Esophagus muscularis mucosa (tissue), 3 donors: ENCODE data around the gene MPP3.

Experiments used
- CTCF ChIP-seq, 3 experiments: fragments of 200-600 bp in 2 of 3; fragments of 450-650 bp in 1 of 3; sonication (generic) in 2 of 3; IDR thresholded peaks; one replicate each; pipeline ENCODE4 v1.5.1; 2017 to 2019; ENCODE audit warnings: antibody characterized with exemption in 3 of 3, mild to moderate bottlenecking in 2 of 3, moderate library complexity in 1 of 3
- POLR2AphosphoS5 ChIP-seq, 2 donors: sonication (generic); formaldehyde crosslinking; IDR thresholded peaks; one replicate each; pipeline ENCODE4 v1.6.1; 2017; ENCODE audit warnings: antibody characterized with exemption in 2 of 2

DNA sequence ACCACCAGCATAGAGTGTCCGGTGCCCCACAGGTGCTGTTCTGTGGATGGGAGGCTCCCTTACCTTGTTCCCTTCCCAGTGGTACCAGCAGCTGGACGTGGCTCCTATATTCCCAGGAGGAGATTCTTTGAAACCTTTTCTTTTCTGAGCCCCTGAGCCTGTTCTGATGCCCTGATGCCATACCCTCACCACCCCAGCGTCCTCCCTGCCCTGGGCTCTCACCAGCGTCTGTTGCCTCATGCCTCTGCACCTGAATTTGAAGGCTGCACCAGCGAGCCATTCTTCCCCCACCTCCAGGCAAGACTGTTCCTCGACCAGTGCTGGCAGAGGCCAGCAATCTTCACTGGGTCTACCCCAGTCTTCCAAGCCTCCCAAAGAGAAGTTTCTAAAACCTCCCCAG lies 74.9 kb downstream of the MPP3 start:
- no peak for TF ChIP-seq CTCF (IDR thresholded peaks at IDR 0.05)
- no peak for TF ChIP-seq POLR2AphosphoS5 (IDR thresholded peaks at IDR 0.05)
